DOHH2 (cell line): ENCODE data around the gene RAB40C.

ENCODE experiments used
- H3F3A ChIP-seq: fragments of 200-600 bp; sonication (generic), shearing (Covaris generic); 2 replicates; pipeline ENCODE4 v1.6.0; 2016; ENCODE audit warnings: antibody characterized with exemption, mild to moderate bottlenecking; ENCODE audit not compliant: control insufficient read depth, insufficient read depth
- H3K27ac ChIP-seq: fragments of 200-600 bp; sonication (generic); 2 replicates; pipeline ENCODE4 v1.5.1; 2014; ENCODE audit warnings: low read depth, mild to moderate bottlenecking, low read length, moderate library complexity
- H3K27me3 ChIP-seq: fragments of 200-600 bp; sonication (generic); 2 replicates; pipeline ENCODE4 v1.6.1; 2014; ENCODE audit warnings: mild to moderate bottlenecking, low read length, mixed read lengths; ENCODE audit not compliant: control insufficient read depth
- H3K36me3 ChIP-seq: fragments of 200-600 bp; sonication (generic); 2 replicates; pipeline ENCODE4 v1.6.1; 2014; ENCODE audit warnings: mild to moderate bottlenecking, low read length, moderate library complexity, mixed read lengths; ENCODE audit not compliant: control insufficient read depth
- H3K4me1 ChIP-seq: fragments of 200-600 bp; sonication (generic); 2 replicates; pipeline ENCODE4 v1.6.1; 2014; ENCODE audit warnings: mild to moderate bottlenecking, low read length, mixed read lengths; ENCODE audit not compliant: control insufficient read depth
- H3K4me2 ChIP-seq: fragments of 200-600 bp; sonication (generic); 2 replicates; pipeline ENCODE4 v1.6.0; 2014; ENCODE audit warnings: mild to moderate bottlenecking, low read length, moderate library complexity
- H3K4me3 ChIP-seq: fragments of 200-600 bp; sonication (generic); 2 replicates; pipeline ENCODE4 v1.5.1; 2014; ENCODE audit warnings: mild to moderate bottlenecking, low read length, mixed read lengths
- H3K79me2 ChIP-seq: fragments of 200-600 bp; sonication (generic); 2 replicates; pipeline ENCODE4 v1.6.1; 2014; ENCODE audit warnings: mild to moderate bottlenecking, low read length, mixed read lengths; ENCODE audit not compliant: control insufficient read depth
- H3K9me2 ChIP-seq: fragments of 200-600 bp; sonication (generic); replicated peaks from 2 replicates; pipeline ENCODE4 v1.6.1; 2014; ENCODE audit warnings: mild to moderate bottlenecking, low read length, mixed read lengths; ENCODE audit not compliant: control insufficient read depth
- H3K9me3 ChIP-seq: fragments of 200-600 bp; sonication (generic); 2 replicates; pipeline ENCODE4 v1.6.1; 2014; ENCODE audit warnings: antibody characterized with exemption, low read length, mixed read lengths; ENCODE audit not compliant: control insufficient read depth, insufficient read depth
- H4K20me1 ChIP-seq: fragments of 200-600 bp; sonication (generic); 2 replicates; pipeline ENCODE4 v1.6.0; 2014; ENCODE audit warnings: low read depth, mild to moderate bottlenecking, antibody characterized with exemption, low read length, moderate library complexity; ENCODE audit not compliant: control insufficient read depth, insufficient read depth
- CTCF ChIP-seq: fragments of 200-600 bp; sonication (generic); IDR thresholded peaks from one replicate; pipeline ENCODE4 v1.5.1; 2014; ENCODE audit warnings: antibody characterized with exemption, mild to moderate bottlenecking, low read depth, low read length; ENCODE audit not compliant: poor library complexity, severe bottlenecking
- EZH2phosphoT487 ChIP-seq: fragments of 200-600 bp; sonication (generic); IDR thresholded peaks from 2 replicates; pipeline ENCODE4 v1.6.1; 2017; ENCODE audit warnings: borderline replicate concordance, mild to moderate bottlenecking, antibody characterized with exemption, low read length, moderate library complexity, mixed read lengths

Gene RAB40C

GRCh38 chr16:576823-577201 is 13.1 kb upstream of the RAB40C start:
- Histone ChIP-seq H3K27ac (no peak overlapping the region), H3K9me2 (no peaks in the 10 kb centered on the region), H3K9me3 (no peaks in the 10 kb centered on the region), H3K27me3 (no peaks in the 10 kb centered on the region), H3K4me3 (no peak overlapping the region), H3K79me2 (peaks cover 4% of the 10 kb centered on the region; the same call in 1 of the 2 replicates), H3K4me2 (no peak overlapping the region), H3F3A (no peaks in the 10 kb centered on the region), H4K20me1 (no peaks in the 10 kb centered on the region), H3K4me1 (peaks cover 3% of the 10 kb centered on the region; the same call in 1 of the 2 replicates), H3K36me3 (peaks cover 3% of the 10 kb centered on the region; the same call in 1 of the 2 replicates)
- no peak for TF ChIP-seq CTCF
- TF ChIP-seq EZH2phosphoT487 = no peak

GRCh38 chr16:577796-578195 is 12.1 kb upstream of the RAB40C start:
- Histone ChIP-seq H3K9me3 (no peaks in the 10 kb centered on the region), H3K4me3 (no peak overlapping the region), H3K4me1 (peaks cover 3% of the 10 kb centered on the region; the same call in 1 of the 2 replicates), H3K27ac (no peak overlapping the region), H4K20me1 (no peaks in the 10 kb centered on the region), H3K79me2 (no peaks in the 10 kb centered on the region), H3K9me2 (no peaks in the 10 kb centered on the region), H3K27me3 (no peaks in the 10 kb centered on the region), H3K36me3 (peaks cover 3% of the 10 kb centered on the region; the same call in 1 of the 2 replicates), H3F3A (no peaks in the 10 kb centered on the region), H3K4me2 (no peak overlapping the region)
- TF ChIP-seq CTCF (no peak), EZH2phosphoT487 (no peak)

- Histone ChIP-seq H3K4me1 (peaks cover 3% of the 10 kb centered on the region; the same call in 1 of the 2 replicates), H3K9me3 (no peaks in the 10 kb centered on the region), H3F3A (no peaks in the 10 kb centered on the region), H3K4me3 (no peak overlapping the region), H4K20me1 (no peaks in the 10 kb centered on the region), H3K9me2 (no peaks in the 10 kb centered on the region), H3K36me3 (peaks cover 3% of the 10 kb centered on the region; the same call in 1 of the 2 replicates), H3K4me2 (no peak overlapping the region), H3K27me3 (no peaks in the 10 kb centered on the region), H3K27ac (no peak overlapping the region), H3K79me2 (no peaks in the 10 kb centered on the region)
- TF ChIP-seq CTCF (no peak), EZH2phosphoT487 (no peak)
Observed at GRCh38 chr16:578232-578869, 11.5 kb upstream of the RAB40C start.
